CD4-positive, alpha-beta T cell (primary cell): ENCODE measurements around the gene FRMD3. TPM values are rescaled to one million over a fixed set of nuclear protein-coding genes. Genes with fewer than 3 reads are reported as not detected.

Experiments
- ATAC-seq: fragments of 200-7000 bp; cut with Tn5 transposase; one replicate; pipeline ENCODE4 v1.10.0; 2022; ENCODE audit warnings: mild to moderate bottlenecking; ENCODE audit not compliant: poor library complexity
- CTCF ChIA-PET: fragments of 350-600 bp; sonication (Branson Sonifier 250); formaldehyde crosslinking; loops from one replicate; lab custom pipeline; 2021; ENCODE audit warnings: antibody characterized with exemption, inconsistent platforms; lab: Charles Lee
- POLR2A ChIA-PET: fragments of 350-600 bp; sonication (Branson Sonifier 250); formaldehyde crosslinking; loops from one replicate; lab custom pipeline; 2021; ENCODE audit warnings: antibody characterized with exemption, inconsistent platforms; lab: Charles Lee
- DNase-seq, 14 experiments: peaks; one replicate each; pipeline ENCODE4 v3.0.0-alpha.2; 2013 to 2020; ENCODE audit warnings: mixed read lengths in 2 of 14
- H3K27ac ChIP-seq, 2 donors: one replicate each; pipeline versions ENCODE4 v1.5.1 to v1.7.0; 2013; ENCODE audit warnings: low read length in 2 of 2, low read depth in 1 of 2, mild to moderate bottlenecking in 1 of 2
- H3K27me3 ChIP-seq, 2 experiments: 1 replicate in 1 of 2; 2 replicates in 1 of 2; pipeline versions ENCODE4 v1.6.1 to v1.7.0; 2013; ENCODE audit warnings: low read length in 2 of 2, control low read depth in 1 of 2, mild to moderate bottlenecking in 1 of 2, moderate library complexity in 1 of 2; ENCODE audit not compliant: insufficient read depth in 2 of 2, control insufficient read depth in 1 of 2
- H3K36me3 ChIP-seq: one replicate; pipeline ENCODE4 v1.6.1; 2013; ENCODE audit warnings: low read length, control low read depth; ENCODE audit not compliant: insufficient read depth
- H3K4me1 ChIP-seq: one replicate; pipeline ENCODE4 v1.6.1; 2013; ENCODE audit warnings: low read length, control low read depth; ENCODE audit not compliant: insufficient read depth
- H3K4me3 ChIP-seq: one replicate; pipeline ENCODE4 v1.5.1; 2013; ENCODE audit warnings: mild to moderate bottlenecking, low read length, moderate library complexity
- H3K9me3 ChIP-seq, 2 experiments: 1 replicate in 1 of 2; 2 replicates in 1 of 2; pipeline versions ENCODE4 v1.6.1 to v1.7.0; 2013; ENCODE audit warnings: low read length in 2 of 2, mild to moderate bottlenecking in 2 of 2, control low read depth in 1 of 2, moderate library complexity in 1 of 2; ENCODE audit not compliant: control insufficient read depth in 1 of 2, insufficient read depth in 1 of 2
- H3K27ac Mint-ChIP-seq: one replicate; pipeline ENCODE4 v1.8.0; 2020; ENCODE audit warnings: mixed read lengths
- H3K27me3 Mint-ChIP-seq: one replicate; pipeline ENCODE4 v1.8.0; 2021; ENCODE audit warnings: mixed read lengths
- H3K36me3 Mint-ChIP-seq: one replicate; pipeline ENCODE4 v1.8.0; 2021; ENCODE audit warnings: low read depth, mixed read lengths
- H3K4me1 Mint-ChIP-seq: one replicate; pipeline ENCODE4 v1.8.0; 2021; ENCODE audit warnings: low read depth, mixed read lengths
- H3K4me3 Mint-ChIP-seq: one replicate; pipeline ENCODE4 v1.8.0; 2020; ENCODE audit warnings: mild to moderate bottlenecking, mixed read lengths
- H3K9me3 Mint-ChIP-seq: one replicate; pipeline ENCODE4 v1.8.0; 2020; ENCODE audit warnings: mixed read lengths
- CTCF ChIP-seq: fragments of 200-600 bp; IDR thresholded peaks from one replicate; pipeline ENCODE4 v1.8.0; 2022; ENCODE audit warnings: antibody characterized with exemption, mild to moderate bottlenecking
- intact Hi-C, 2 experiments: fragments of 100-400 bp; cut with DNase I in 1 of 2; cut with micrococcal nuclease in 1 of 2; formaldehyde crosslinking; loops; one replicate each; pipeline versions ENCODE4 v1.15.1 to v1.9.0; 2023 to 2025; cut with DNase I, micrococcal nuclease
- total RNA-seq, 174 experiments: library from RNA in 2 of 174; stranded (reverse) in 2 of 174; gene quantifications; one replicate each; pipeline ENCODE4 v1.2.3 and lab custom pipeline; 2021 to 2026

The FRMD3 gene
- total RNA-seq, 2 experiments from 2014 or later, result 0.53 to 1.0 TPM

GRCh38 chr9:83582029-83582428 is 43.8 kb upstream of the FRMD3 start:
- H3K9me3 Mint-ChIP-seq, result peaks cover 10% of the 10 kb centered on the region
- H3K4me3 Mint-ChIP-seq, result no peak overlapping the region
- Histone ChIP-seq H3K27me3 (no peaks in the 10 kb centered on the region), H3K4me3 (no peak overlapping the region), H3K9me3 (no peaks in the 10 kb centered on the region), H3K36me3 (no peaks in the 10 kb centered on the region), H3K27ac (no peak overlapping the region), H3K4me1 (no peaks in the 10 kb centered on the region)
- H3K27ac Mint-ChIP-seq, result no peak overlapping the region
- H3K4me1 Mint-ChIP-seq, result no peaks in the 10 kb centered on the region
- DNase-seq (no peak), ATAC-seq (no peak)
- ChIA-PET POLR2A (no interaction called here), CTCF (no interaction called here)
- no peaks in the 10 kb centered on the region for H3K27me3 Mint-ChIP-seq
- intact Hi-C loops, result loop anchor here in 1 of 2 experiments (5.0 kb wide), 1 partner anchor 330 kb away; no protein-coding TSS in a partner anchor
- no peak for TF ChIP-seq CTCF
- peaks cover 27% of the 10 kb centered on the region for H3K36me3 Mint-ChIP-seq

GRCh38 chr9:83574482-83574881 is 36.3 kb upstream of the FRMD3 start:
- peaks cover 22% of the 10 kb centered on the region for H3K36me3 Mint-ChIP-seq
- DNase-seq (no peak), ATAC-seq (no peak)
- no peak overlapping the region for H3K4me3 Mint-ChIP-seq
- peaks cover 8% of the 10 kb centered on the region for H3K9me3 Mint-ChIP-seq
- Histone ChIP-seq H3K4me3 (no peak overlapping the region), H3K36me3 (no peaks in the 10 kb centered on the region), H3K4me1 (no peaks in the 10 kb centered on the region), H3K27ac (no peak overlapping the region), H3K9me3 (no peaks in the 10 kb centered on the region), H3K27me3 (no peaks in the 10 kb centered on the region)
- POLR2A ChIA-PET, result no interaction called here
- no peak for TF ChIP-seq CTCF
- intact Hi-C loops, result no loop called here
- H3K27me3 Mint-ChIP-seq, result no peaks in the 10 kb centered on the region
- no peak overlapping the region for H3K27ac Mint-ChIP-seq
- no peaks in the 10 kb centered on the region for H3K4me1 Mint-ChIP-seq
- CTCF ChIA-PET, result no interaction called here

- no peak for DNase-seq
These were observed 34.3 kb upstream of the FRMD3 start for GRCh38 chr9:83572524-83572923.

More at GRCh38 chr9:83572524-83572923, 34.3 kb upstream of the FRMD3 start:
- H3K36me3 Mint-ChIP-seq, result peaks cover 11% of the 10 kb centered on the region
- no peak for ATAC-seq
- TF ChIP-seq CTCF, result no peak
- intact Hi-C loops, result no loop called here
- H3K4me1 ChIP-seq, result no peaks in the 10 kb centered on the region
- no peaks in the 10 kb centered on the region for H3K9me3 ChIP-seq
- H3K27me3 Mint-ChIP-seq, result no peaks in the 10 kb centered on the region
- H3K27ac ChIP-seq, result no peak overlapping the region
- no peak overlapping the region for H3K4me3 ChIP-seq
- H3K27me3 ChIP-seq, result no peaks in the 10 kb centered on the region
- POLR2A ChIA-PET, result no interaction called here
- H3K27ac Mint-ChIP-seq, result no peak overlapping the region
- no peak overlapping the region for H3K4me3 Mint-ChIP-seq
- H3K4me1 Mint-ChIP-seq, result no peaks in the 10 kb centered on the region
- H3K9me3 Mint-ChIP-seq, result peaks cover 4% of the 10 kb centered on the region
- no peaks in the 10 kb centered on the region for H3K36me3 ChIP-seq
- CTCF ChIA-PET, result no interaction called here
